Measurements from ENCODE around the gene GMDS. TPM values are rescaled to one million over a fixed set of nuclear protein-coding genes. Genes with fewer than 3 reads are reported as not detected.

GMDS gene
- total and polyA plus RNA-seq, 2 of the 13 experiments (the other 11 are each of a cell fraction or from before 2014, with no cell fraction given): 64.4 to 112 TPM

DNA sequence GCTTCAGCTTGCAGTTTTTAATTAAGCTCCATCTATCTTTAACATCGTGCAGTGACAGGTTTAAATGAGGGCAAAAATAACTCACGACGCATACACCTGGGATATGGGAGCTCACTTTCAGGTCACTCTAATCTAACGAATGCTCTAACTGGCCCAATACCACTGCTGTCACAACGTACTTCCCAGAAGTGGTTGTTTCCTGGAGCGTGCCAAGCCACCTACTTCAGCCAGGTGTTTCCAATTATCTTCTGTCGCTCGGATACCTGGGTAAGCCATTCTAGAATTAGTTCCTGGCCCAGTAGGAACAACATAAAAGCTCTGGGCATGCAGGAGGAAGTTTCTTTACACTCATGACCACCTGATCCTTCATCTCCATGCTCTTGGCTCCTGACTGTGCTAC is 488.3 kb downstream of the GMDS start (continued):
- TF ChIP-seq, protein P1, sequence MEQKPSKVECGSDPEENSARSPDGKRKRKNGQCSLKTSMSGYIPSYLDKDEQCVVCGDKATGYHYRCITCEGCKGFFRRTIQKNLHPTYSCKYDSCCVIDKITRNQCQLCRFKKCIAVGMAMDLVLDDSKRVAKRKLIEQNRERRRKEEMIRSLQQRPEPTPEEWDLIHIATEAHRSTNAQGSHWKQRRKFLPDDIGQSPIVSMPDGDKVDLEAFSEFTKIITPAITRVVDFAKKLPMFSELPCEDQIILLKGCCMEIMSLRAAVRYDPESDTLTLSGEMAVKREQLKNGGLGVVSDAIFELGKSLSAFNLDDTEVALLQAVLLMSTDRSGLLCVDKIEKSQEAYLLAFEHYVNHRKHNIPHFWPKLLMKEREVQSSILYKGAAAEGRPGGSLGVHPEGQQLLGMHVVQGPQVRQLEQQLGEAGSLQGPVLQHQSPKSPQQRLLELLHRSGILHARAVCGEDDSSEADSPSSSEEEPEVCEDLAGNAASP (CRISPR knock-in tag; IDR thresholded peaks at IDR 0.05; ENCODE audit: borderline replicate concordance): no peak
- no peak for TF ChIP-seq MEIS2 (CRISPR knock-in tag; IDR thresholded peaks at IDR 0.05)
- TF ChIP-seq SMAD9 (CRISPR knock-in tag; IDR thresholded peaks at IDR 0.05): no peak
- no peak for TF ChIP-seq ATM (IDR thresholded peaks at IDR 0.05; ENCODE audit: borderline replicate concordance)

DNA sequence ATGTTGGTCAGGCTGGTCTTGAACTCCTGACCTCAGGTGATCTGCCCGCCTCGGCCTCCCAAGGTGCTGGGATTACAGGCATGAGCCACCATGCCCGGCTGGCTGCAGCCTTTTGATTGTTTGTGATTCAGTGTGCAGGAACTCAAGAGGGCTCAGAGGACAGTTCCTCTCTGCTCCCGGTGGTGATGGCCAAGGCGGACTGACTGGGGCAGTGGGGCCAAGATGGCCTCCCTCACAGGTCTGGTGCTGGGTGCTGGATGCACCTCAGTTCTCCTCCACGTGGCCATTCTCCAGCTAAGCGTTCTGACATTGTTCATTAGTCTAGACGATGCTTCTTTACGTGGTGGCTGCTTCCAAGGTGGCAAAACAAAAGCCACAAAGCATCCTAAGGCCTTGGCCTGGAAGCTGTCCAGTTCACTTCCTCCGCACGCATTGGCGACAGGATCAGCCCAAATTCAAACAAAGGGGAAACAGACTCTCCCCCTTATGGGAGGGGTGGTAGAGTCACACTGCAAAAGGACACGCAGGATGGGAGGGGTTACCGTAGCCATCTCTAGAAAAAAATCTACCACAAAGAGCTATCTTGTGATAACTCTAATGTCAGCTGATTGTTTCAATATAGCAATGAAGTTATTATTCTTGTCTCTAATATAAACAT is 488.8 kb downstream of the GMDS start:
- H3K27me3 ChIP-seq (ENCODE audit: control insufficient read depth in 1 of 2, insufficient read depth in 2 of 2, low read length in 2 of 2): no peaks in the 10 kb centered on the region
- no peak for ATAC-seq
- no peak overlapping the region for H3K4me3 ChIP-seq (replicated peaks in 1 of 3; ENCODE audit: insufficient read depth in 1 of 3, low read depth in 2 of 3, low read length in 3 of 3)
- intact Hi-C loops (cut with micrococcal nuclease; ENCODE audit: unreplicated experiment): no loop called here
- ChIA-PET POLR2A (no interaction called here), CTCF (ENCODE audit: low intra/inter-chr PET ratio, low total read pairs) (interaction anchor here (0.8 kb wide), 1 partner anchor 152 kb away, joined by 3 read pairs; no protein-coding TSS in a partner anchor)
- in situ Hi-C loops (cut with HindIII; ENCODE audit: extremely low pct_ligation_motif_present, low pct_unique_long_range_greater_than_20kb): no loop called here
- BruUV-seq (replicated peaks): no TSS peak
- H3K27ac ChIP-seq (ENCODE audit: extremely low read length, insufficient read depth, low read length): no peak overlapping the region
- no peak for DNase-seq (ENCODE audit: low spot score)
- no peaks in the 10 kb centered on the region for H3K79me2 ChIP-seq (ENCODE audit: insufficient read depth, low read length)
- no peaks in the 10 kb centered on the region for H3K9me3 ChIP-seq (ENCODE audit: low read length)
- FAIRE-seq: no peak
- H3K4me1 ChIP-seq (ENCODE audit: insufficient read depth, low read length): peaks cover 8% of the 10 kb centered on the region
- WGBS (ENCODE audit: low lambda C conversion rate): 88% methylated on average over 14 of the region's 14 CpGs
- peaks cover 5 to 9% of the 10 kb centered on the region in 2 experiments for H3K36me3 ChIP-seq (replicated peaks in 1 of 2; ENCODE audit: control insufficient read depth in 1 of 2, insufficient read depth in 2 of 2, low read length in 2 of 2)
- no peak overlapping the region for H3K4me2 ChIP-seq (ENCODE audit: low read depth, low read length)
- no peaks in the 10 kb centered on the region for H4K20me1 ChIP-seq (ENCODE audit: insufficient read depth, low read length)
- no peak overlapping the region for H2AFZ ChIP-seq (ENCODE audit: low read length)
- no peak overlapping the region for H3K9ac ChIP-seq (ENCODE audit: insufficient read depth, low read depth, low read length)
- TF ChIP-seq IKZF4 (CRISPR knock-in tag; IDR thresholded peaks at IDR 0.05; ENCODE audit: borderline replicate concordance, low read depth, not compliant biosample characterization) (no peak), ASH2L (IDR thresholded peaks at IDR 0.05; ENCODE audit: insufficient read length, low read depth, low read length) (no peak), ZNF776 (CRISPR knock-in tag; IDR thresholded peaks at IDR 0.05) (no peak), FOXP4 (CRISPR knock-in tag; IDR thresholded peaks at IDR 0.05) (no peak), ZNF12 (CRISPR knock-in tag; IDR thresholded peaks at IDR 0.05) (no peak), HNRNPUL1 (IDR thresholded peaks at IDR 0.05; ENCODE audit: low read depth, low read length) (no peak), ZNF724P (CRISPR knock-in tag; IDR thresholded peaks at IDR 0.05; ENCODE audit: borderline replicate concordance) (no peak), ARNTL (CRISPR knock-in tag; IDR thresholded peaks at IDR 0.05) (no peak), U2AF2 (IDR thresholded peaks at IDR 0.05; ENCODE audit: low read depth, low read length) (no peak)
- TF ChIP-seq, protein P2, sequence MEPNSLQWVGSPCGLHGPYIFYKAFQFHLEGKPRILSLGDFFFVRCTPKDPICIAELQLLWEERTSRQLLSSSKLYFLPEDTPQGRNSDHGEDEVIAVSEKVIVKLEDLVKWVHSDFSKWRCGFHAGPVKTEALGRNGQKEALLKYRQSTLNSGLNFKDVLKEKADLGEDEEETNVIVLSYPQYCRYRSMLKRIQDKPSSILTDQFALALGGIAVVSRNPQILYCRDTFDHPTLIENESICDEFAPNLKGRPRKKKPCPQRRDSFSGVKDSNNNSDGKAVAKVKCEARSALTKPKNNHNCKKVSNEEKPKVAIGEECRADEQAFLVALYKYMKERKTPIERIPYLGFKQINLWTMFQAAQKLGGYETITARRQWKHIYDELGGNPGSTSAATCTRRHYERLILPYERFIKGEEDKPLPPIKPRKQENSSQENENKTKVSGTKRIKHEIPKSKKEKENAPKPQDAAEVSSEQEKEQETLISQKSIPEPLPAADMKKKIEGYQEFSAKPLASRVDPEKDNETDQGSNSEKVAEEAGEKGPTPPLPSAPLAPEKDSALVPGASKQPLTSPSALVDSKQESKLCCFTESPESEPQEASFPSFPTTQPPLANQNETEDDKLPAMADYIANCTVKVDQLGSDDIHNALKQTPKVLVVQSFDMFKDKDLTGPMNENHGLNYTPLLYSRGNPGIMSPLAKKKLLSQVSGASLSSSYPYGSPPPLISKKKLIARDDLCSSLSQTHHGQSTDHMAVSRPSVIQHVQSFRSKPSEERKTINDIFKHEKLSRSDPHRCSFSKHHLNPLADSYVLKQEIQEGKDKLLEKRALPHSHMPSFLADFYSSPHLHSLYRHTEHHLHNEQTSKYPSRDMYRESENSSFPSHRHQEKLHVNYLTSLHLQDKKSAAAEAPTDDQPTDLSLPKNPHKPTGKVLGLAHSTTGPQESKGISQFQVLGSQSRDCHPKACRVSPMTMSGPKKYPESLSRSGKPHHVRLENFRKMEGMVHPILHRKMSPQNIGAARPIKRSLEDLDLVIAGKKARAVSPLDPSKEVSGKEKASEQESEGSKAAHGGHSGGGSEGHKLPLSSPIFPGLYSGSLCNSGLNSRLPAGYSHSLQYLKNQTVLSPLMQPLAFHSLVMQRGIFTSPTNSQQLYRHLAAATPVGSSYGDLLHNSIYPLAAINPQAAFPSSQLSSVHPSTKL (CRISPR knock-in tag; IDR thresholded peaks at IDR 0.05): no peak
- TF ChIP-seq, protein P3, sequence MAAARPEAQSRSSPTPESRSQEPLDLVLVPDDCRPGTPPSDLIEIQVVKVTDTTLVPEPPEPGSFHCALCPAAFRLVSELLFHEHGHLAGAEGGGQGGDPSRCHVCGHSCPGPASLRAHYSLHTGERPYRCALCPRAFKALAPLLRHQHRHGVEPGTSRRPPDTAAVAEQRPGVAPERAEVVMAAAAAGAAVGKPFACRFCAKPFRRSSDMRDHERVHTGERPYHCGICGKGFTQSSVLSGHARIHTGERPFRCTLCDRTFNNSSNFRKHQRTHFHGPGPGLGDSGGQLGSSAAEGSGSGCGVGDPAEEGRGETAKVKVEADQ (CRISPR knock-in tag; IDR thresholded peaks at IDR 0.05; ENCODE audit: borderline replicate concordance): no peak
